Skeletal muscle tissue (tissue), 4 donors: ENCODE measurements around the gene PAX7. TPM values are rescaled to one million over a fixed set of nuclear protein-coding genes. Genes with fewer than 3 reads are reported as not detected.

Experiments used
- H3K27ac ChIP-seq: one replicate; pipeline ENCODE4 v1.7.0; 2013; ENCODE audit warnings: mild to moderate bottlenecking, low read depth, low read length, inconsistent platforms
- H3K27me3 ChIP-seq, 3 donors: one replicate each; pipeline ENCODE4 v1.7.0; 2013; ENCODE audit warnings: low read length in 3 of 3; ENCODE audit not compliant: control insufficient read depth in 3 of 3, insufficient read depth in 3 of 3
- H3K36me3 ChIP-seq, 3 donors: one replicate each; pipeline ENCODE4 v1.7.0; 2013; ENCODE audit warnings: low read length in 3 of 3; ENCODE audit not compliant: control insufficient read depth in 3 of 3, insufficient read depth in 3 of 3
- H3K4me1 ChIP-seq, 3 donors: one replicate each; pipeline ENCODE4 v1.7.0; 2013; ENCODE audit warnings: low read length in 3 of 3, mild to moderate bottlenecking in 3 of 3; ENCODE audit not compliant: control insufficient read depth in 3 of 3, insufficient read depth in 3 of 3
- H3K4me3 ChIP-seq, 3 donors: one replicate each; pipeline ENCODE4 v1.7.0; 2013; ENCODE audit warnings: low read length in 3 of 3
- H3K9ac ChIP-seq, 3 donors: one replicate each; pipeline ENCODE4 v1.7.0; 2013; ENCODE audit warnings: low read length in 3 of 3, mild to moderate bottlenecking in 3 of 3, moderate library complexity in 2 of 3, low read depth in 1 of 3
- H3K9me3 ChIP-seq, 3 donors: one replicate each; pipeline ENCODE4 v1.7.0; 2013; ENCODE audit warnings: low read length in 3 of 3; ENCODE audit not compliant: control insufficient read depth in 3 of 3
- total RNA-seq: library from RNA; depleted of rRNA; stranded (reverse); fragments of >200 nt; gene quantifications from one replicate; pipeline ENCODE4 v1.2.3, GENCODE V29; 2014
- donor health status: Osteomylitis.

PAX7 gene
- total RNA-seq, 1 donor from 2014 or later = 13.0 TPM

GRCh38 chr1:18783705-18784481, 153.2 kb downstream of the PAX7 start:
- Histone ChIP-seq H3K4me3 (peak overlapping the region in 1 of 3 donors; percentile 48), H3K9me3 (no peaks in the 10 kb centered on the region), H3K36me3 (no peaks in the 10 kb centered on the region), H3K27ac (no peak overlapping the region), H3K9ac (no peak overlapping the region), H3K4me1 (no peaks in the 10 kb centered on the region), H3K27me3 (peaks cover 18 to 40% (median 27%) of the 10 kb centered on the region in 3 donors)

GRCh38 chr1:18784482-18784831, 153.8 kb downstream of the PAX7 start:
- Histone ChIP-seq H3K27me3 (peaks cover 14 to 35% (median 22%) of the 10 kb centered on the region in 3 donors), H3K27ac (no peak overlapping the region), H3K9ac (no peak overlapping the region), H3K9me3 (no peaks in the 10 kb centered on the region), H3K4me1 (no peaks in the 10 kb centered on the region), H3K36me3 (no peaks in the 10 kb centered on the region), H3K4me3 (peak overlapping the region in 1 of 3 donors; percentile 48)

DNA sequence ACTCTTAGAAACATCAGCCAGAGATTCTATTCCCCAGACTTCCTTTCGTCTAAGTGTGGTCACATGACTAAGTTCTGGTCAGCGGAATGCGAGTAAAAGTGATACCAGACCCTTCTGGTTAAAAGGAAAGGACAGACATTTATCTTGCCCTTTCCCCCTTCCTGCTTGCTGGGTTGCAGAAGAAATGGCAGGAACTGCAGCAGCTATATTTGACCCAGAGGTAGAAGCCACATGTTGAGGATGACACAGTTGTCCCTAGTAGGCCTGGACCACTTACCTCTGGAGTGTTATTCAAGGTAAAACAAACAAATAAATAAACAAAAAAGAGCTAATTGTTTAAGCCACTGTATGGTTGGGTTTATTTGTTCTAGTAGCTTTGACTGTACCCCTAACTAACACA, 155.5 kb downstream of the PAX7 start:
- Histone ChIP-seq H3K4me3 (no peak overlapping the region), H3K27me3 (peaks cover 14 to 30% (median 23%) of the 10 kb centered on the region in 3 donors), H3K9me3 (no peaks in the 10 kb centered on the region), H3K36me3 (no peaks in the 10 kb centered on the region), H3K4me1 (no peaks in the 10 kb centered on the region), H3K9ac (no peak overlapping the region), H3K27ac (no peak overlapping the region)

- Histone ChIP-seq H3K27ac (no peak overlapping the region), H3K27me3 (peaks cover 14 to 20% (median 19%) of the 10 kb centered on the region in 3 donors), H3K36me3 (no peaks in the 10 kb centered on the region), H3K4me1 (no peaks in the 10 kb centered on the region), H3K9ac (no peak overlapping the region), H3K4me3 (no peak overlapping the region), H3K9me3 (peaks cover 0 to 3% (median 0%) of the 10 kb centered on the region in 3 donors)
These were observed 157.3 kb downstream of the PAX7 start for GRCh38 chr1:18787825-18788385.

GRCh38 chr1:18789246-18789645, 158.6 kb downstream of the PAX7 start:
- Histone ChIP-seq H3K36me3 (no peaks in the 10 kb centered on the region), H3K9ac (no peak overlapping the region), H3K9me3 (peaks cover 0 to 3% (median 0%) of the 10 kb centered on the region in 3 donors), H3K27ac (no peak overlapping the region), H3K4me3 (no peak overlapping the region), H3K27me3 (peaks cover 9 to 18% (median 10%) of the 10 kb centered on the region in 3 donors), H3K4me1 (no peaks in the 10 kb centered on the region)

GRCh38 chr1:18792747-18793146, 162.1 kb downstream of the PAX7 start:
- H3K9me3 ChIP-seq = peaks cover 0 to 3% (median 0%) of the 10 kb centered on the region in 3 donors
- no peak overlapping the region for H3K4me3 ChIP-seq
- H3K4me1 ChIP-seq = no peaks in the 10 kb centered on the region
- no peaks in the 10 kb centered on the region for H3K36me3 ChIP-seq
- no peak overlapping the region for H3K9ac ChIP-seq
- H3K27me3 ChIP-seq = peaks cover 4 to 17% (median 12%) of the 10 kb centered on the region in 3 donors
- H3K27ac ChIP-seq = no peak overlapping the region

DNA sequence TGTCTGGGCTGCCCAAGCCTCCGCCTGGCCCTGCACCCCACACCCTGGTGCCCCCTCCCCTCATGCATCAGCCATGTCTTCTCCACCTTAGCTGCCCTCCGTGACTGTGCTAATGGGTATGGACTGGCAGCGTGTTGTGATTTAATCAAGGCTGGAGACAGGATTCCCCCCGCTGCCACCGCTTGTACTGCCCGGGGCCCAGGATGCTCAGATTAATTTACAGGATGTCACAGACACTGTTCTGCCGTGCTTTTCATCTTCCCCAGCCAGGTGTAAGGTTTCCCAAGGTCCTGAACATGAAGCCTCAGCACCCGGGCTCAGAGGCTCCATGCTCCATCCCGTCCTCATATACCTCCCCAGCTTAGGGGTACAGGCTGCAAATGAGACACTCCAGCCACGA, 162.5 kb downstream of the PAX7 start:
- Histone ChIP-seq H3K27ac (no peak overlapping the region), H3K9me3 (peaks cover 0 to 3% (median 0%) of the 10 kb centered on the region in 3 donors), H3K4me1 (no peaks in the 10 kb centered on the region), H3K27me3 (peaks cover 4 to 17% (median 13%) of the 10 kb centered on the region in 3 donors), H3K9ac (no peak overlapping the region), H3K4me3 (no peak overlapping the region), H3K36me3 (no peaks in the 10 kb centered on the region)

DNA sequence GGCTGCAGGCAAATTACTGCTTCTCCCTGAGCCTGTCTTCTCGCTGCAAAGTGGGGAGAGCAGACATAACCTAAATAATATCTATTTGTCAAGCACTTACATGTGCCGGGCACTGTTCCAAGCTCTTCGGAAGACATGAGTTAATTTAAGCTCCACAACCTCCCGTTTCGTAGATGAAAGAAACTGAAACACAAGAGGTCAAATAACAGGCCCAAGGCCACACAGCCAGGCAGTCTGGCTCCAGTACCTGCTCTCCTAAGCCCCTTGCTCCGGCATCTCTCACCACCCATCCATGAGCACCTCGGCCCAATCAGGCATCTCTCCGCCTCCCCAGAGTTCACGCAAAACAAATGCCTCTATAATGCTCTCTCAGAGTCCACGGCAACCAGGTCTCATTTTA, 163.4 kb downstream of the PAX7 start:
- H3K27me3 ChIP-seq = peaks cover 6 to 25% (median 15%) of the 10 kb centered on the region in 3 donors
- H3K9me3 ChIP-seq = peaks cover 0 to 3% (median 0%) of the 10 kb centered on the region in 3 donors
- H3K4me1 ChIP-seq = no peaks in the 10 kb centered on the region
- no peak overlapping the region for H3K27ac ChIP-seq
- no peaks in the 10 kb centered on the region for H3K36me3 ChIP-seq
- no peak overlapping the region for H3K9ac ChIP-seq
- H3K4me3 ChIP-seq = no peak overlapping the region

DNA sequence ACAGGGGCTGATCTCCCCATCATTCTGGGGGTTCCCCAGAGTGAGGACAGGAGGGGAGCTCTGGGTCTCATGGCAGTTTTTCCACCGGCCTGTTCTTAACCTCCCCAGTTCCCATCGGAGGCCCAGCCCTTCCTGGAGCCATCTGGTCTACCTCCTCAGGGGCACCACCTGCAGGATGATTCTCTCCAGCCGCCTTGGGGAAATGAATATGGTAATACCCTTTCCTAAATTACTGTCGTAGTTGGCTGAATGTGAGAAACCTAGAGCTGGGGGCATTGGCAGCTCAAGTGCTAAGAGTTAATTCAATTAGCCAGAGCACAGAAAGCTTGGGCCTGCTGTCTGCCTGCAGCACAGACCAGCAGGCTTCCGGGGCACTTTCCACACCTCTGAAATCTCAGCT, 163.9 kb downstream of the PAX7 start:
- Histone ChIP-seq H3K27me3 (peaks cover 8 to 30% (median 15%) of the 10 kb centered on the region in 3 donors), H3K27ac (no peak overlapping the region), H3K36me3 (no peaks in the 10 kb centered on the region), H3K4me1 (no peaks in the 10 kb centered on the region), H3K4me3 (no peak overlapping the region), H3K9ac (no peak overlapping the region), H3K9me3 (peaks cover 0 to 3% (median 0%) of the 10 kb centered on the region in 3 donors)

DNA sequence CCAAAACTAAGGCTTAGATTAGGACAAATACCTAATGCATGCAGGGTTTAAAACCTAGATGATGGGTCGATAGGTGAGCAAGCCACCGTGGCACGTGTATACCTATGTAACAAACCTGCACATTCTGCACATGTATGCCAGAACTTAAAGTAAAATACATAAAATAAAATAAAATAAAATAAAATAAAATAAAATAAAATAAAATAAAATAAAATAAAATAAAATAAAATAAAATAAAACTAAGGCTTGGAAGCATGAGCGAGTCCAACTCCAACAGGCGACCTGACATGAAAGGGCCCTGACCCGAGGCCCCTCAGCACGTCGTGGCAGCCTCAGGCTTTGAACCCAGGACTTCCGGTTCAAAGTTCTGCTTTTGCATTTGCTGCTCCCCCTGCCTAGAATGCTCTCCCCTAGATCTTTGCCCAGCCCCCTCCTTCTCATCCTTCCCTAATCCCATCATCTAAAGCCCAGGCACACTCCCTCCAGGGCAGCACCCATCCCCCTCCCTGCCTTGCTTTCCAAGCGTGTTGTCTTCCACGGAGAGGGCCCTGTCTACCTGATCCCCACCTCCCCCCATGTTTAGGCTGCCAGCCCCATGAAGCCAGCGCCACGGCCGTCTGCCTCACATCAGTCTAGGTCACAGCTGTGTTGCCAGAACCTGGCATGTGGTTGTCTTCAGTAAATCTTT, 164.5 kb downstream of the PAX7 start:
- Histone ChIP-seq H3K9me3 (peaks cover 0 to 3% (median 0%) of the 10 kb centered on the region in 3 donors), H3K4me3 (no peak overlapping the region), H3K27me3 (peaks cover 8 to 32% (median 15%) of the 10 kb centered on the region in 3 donors), H3K4me1 (no peaks in the 10 kb centered on the region), H3K27ac (no peak overlapping the region), H3K36me3 (no peaks in the 10 kb centered on the region), H3K9ac (no peak overlapping the region)
